HEK293T (cell line): ENCODE data around the gene RPL22.

Source experiments
- BHLHE40 ChIP-seq: fragments of 450-650 bp; IDR thresholded peaks from 2 replicates; pipeline ENCODE4 v1.6.1; 2016; ENCODE audit warnings: mild to moderate bottlenecking, moderate library complexity, borderline replicate concordance
- SP1 ChIP-seq: fragments of 450-650 bp; IDR thresholded peaks from 2 replicates; pipeline ENCODE4 v1.6.1; 2017

GRCh38 chr1:6202256-6202655, 2.9 kb upstream of the RPL22 start:
- TF ChIP-seq BHLHE40 = no peak
- no peak for TF ChIP-seq SP1
